Brain microvascular endothelial cell (primary cell): Measurements from ENCODE around the gene ZNF638.

Source experiments
- DNase-seq: peaks from one replicate; pipeline ENCODE4 v3.0.0-alpha.2; 2020
- H3K27ac ChIP-seq: fragments of 250-450 bp; sonication (Bioruptor Pico); 2 replicates; pipeline ENCODE4 v1.5.1; 2020; ENCODE audit warnings: mild to moderate bottlenecking, moderate library complexity
- H3K27me3 ChIP-seq: fragments of 250-450 bp; sonication (Bioruptor Pico); replicated peaks from 2 replicates; pipeline ENCODE4 v1.5.1; 2020; ENCODE audit warnings: mild to moderate bottlenecking
- H3K36me3 ChIP-seq: fragments of 250-450 bp; sonication (Bioruptor Pico); replicated peaks from 2 replicates; pipeline ENCODE4 v1.5.1; 2020; ENCODE audit warnings: mild to moderate bottlenecking
- H3K4me3 ChIP-seq: 2 replicates; pipeline ENCODE4 v1.5.1; 2011; ENCODE audit warnings: low read depth, mild to moderate bottlenecking, control low read depth, low read length, moderate library complexity
- in situ Hi-C: cut with HindIII; loops from 2 replicates; pipeline ENCODE4 v1.10.0; 2017; ENCODE audit warnings: low sequenced_read_pairs, low pct_ligation_motif_present
- TF ChIP-seq, protein P1 (sequence below): IDR thresholded peaks from 2 replicates; pipeline ENCODE4 v1.5.1; 2011; ENCODE audit warnings: low read depth, mild to moderate bottlenecking, moderate library complexity, low read length, control low read depth, inconsistent platforms; ENCODE audit errors: missing control alignments

ZNF638 gene, protein sequence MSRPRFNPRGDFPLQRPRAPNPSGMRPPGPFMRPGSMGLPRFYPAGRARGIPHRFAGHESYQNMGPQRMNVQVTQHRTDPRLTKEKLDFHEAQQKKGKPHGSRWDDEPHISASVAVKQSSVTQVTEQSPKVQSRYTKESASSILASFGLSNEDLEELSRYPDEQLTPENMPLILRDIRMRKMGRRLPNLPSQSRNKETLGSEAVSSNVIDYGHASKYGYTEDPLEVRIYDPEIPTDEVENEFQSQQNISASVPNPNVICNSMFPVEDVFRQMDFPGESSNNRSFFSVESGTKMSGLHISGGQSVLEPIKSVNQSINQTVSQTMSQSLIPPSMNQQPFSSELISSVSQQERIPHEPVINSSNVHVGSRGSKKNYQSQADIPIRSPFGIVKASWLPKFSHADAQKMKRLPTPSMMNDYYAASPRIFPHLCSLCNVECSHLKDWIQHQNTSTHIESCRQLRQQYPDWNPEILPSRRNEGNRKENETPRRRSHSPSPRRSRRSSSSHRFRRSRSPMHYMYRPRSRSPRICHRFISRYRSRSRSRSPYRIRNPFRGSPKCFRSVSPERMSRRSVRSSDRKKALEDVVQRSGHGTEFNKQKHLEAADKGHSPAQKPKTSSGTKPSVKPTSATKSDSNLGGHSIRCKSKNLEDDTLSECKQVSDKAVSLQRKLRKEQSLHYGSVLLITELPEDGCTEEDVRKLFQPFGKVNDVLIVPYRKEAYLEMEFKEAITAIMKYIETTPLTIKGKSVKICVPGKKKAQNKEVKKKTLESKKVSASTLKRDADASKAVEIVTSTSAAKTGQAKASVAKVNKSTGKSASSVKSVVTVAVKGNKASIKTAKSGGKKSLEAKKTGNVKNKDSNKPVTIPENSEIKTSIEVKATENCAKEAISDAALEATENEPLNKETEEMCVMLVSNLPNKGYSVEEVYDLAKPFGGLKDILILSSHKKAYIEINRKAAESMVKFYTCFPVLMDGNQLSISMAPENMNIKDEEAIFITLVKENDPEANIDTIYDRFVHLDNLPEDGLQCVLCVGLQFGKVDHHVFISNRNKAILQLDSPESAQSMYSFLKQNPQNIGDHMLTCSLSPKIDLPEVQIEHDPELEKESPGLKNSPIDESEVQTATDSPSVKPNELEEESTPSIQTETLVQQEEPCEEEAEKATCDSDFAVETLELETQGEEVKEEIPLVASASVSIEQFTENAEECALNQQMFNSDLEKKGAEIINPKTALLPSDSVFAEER (N-terminal part only)

DNA sequence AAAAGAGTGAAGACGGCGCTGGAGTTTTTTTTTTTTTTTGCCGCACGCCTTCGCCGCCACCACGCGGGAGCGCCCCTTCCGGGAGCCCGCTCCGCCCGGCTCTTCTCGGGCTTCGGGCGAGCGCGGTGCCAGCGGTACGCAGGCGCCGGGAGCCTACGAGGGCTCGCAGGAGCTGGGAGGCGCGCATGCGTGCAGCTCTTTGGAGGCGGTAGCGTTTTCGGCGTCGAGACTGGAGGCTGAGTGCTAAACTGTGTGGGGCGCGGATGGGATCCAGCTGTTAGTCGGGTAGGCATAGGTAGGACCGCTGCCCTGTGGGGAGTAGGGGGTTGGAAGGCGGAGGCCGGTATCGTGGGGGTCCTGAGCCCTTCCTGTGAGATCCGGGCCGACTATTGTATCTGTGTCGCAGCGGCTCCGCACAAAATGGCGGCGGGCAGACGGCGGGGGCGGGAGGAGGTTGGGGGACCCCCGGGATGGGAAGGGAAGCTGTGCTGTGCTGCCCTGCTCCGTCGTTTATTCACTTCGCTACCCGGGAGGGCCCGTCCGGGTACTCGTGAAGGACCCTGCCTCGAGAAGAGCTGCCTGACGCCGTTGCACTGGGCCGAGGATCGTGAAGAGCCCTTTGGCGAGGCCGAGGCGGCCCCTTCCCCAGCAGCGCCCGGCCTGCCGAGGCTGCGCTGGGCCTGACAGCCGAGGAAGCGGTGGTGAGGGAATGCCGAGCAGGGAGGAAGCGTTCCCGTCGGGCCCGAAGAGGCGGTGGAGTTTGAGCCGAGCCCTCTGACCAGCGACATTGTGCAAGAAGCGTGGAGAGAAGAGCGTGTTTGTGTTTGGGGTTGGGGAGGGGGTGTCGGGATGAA is at the start of gene ZNF638:
Gene ZNF638 (plus strand): TSS at position 202 of the 854 bp plus-strand sequence. CDS start 17,173 bp downstream, outside the sequence.
- H3K27me3 ChIP-seq, result no peaks in the 10 kb centered on the region
- TF ChIP-seq, protein P1, sequence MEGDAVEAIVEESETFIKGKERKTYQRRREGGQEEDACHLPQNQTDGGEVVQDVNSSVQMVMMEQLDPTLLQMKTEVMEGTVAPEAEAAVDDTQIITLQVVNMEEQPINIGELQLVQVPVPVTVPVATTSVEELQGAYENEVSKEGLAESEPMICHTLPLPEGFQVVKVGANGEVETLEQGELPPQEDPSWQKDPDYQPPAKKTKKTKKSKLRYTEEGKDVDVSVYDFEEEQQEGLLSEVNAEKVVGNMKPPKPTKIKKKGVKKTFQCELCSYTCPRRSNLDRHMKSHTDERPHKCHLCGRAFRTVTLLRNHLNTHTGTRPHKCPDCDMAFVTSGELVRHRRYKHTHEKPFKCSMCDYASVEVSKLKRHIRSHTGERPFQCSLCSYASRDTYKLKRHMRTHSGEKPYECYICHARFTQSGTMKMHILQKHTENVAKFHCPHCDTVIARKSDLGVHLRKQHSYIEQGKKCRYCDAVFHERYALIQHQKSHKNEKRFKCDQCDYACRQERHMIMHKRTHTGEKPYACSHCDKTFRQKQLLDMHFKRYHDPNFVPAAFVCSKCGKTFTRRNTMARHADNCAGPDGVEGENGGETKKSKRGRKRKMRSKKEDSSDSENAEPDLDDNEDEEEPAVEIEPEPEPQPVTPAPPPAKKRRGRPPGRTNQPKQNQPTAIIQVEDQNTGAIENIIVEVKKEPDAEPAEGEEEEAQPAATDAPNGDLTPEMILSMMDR, result peak; percentile 64
- H3K36me3 ChIP-seq, result no peaks in the 10 kb centered on the region
- peak within 1 kb of the TSS; percentile 96 for H3K4me3 ChIP-seq
- in situ Hi-C loops, result no loop called here
- peak; percentile 78 for DNase-seq
- peak within 1 kb of the TSS; percentile 89 for H3K27ac ChIP-seq

DNA sequence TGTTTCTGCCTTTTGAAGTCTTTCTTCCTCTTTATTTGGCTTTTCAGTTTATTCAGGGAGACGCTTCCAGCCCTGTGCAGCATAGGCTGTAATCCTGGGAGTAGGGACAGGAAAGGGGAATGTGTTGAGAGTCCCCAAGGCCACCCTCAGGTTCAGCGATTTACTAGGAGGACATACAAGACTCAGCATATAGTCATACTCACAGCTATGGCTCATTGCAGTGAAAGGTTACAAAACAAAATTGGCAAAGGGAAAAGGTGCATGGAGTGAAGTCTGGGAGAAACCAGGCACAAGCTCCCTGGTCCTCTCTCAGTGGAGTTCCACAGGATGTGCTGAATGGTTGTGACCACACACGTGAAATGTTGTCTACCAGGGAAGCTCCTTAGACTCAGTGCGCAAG is 49.6 kb upstream of the ZNF638 start:
- no peak for DNase-seq
- Histone ChIP-seq H3K27me3 (no peaks in the 10 kb centered on the region), H3K36me3 (no peaks in the 10 kb centered on the region), H3K27ac (no peak overlapping the region), H3K4me3 (no peak overlapping the region)
- in situ Hi-C loops, result no loop called here
- TF ChIP-seq, protein P1, result no peak

DNA sequence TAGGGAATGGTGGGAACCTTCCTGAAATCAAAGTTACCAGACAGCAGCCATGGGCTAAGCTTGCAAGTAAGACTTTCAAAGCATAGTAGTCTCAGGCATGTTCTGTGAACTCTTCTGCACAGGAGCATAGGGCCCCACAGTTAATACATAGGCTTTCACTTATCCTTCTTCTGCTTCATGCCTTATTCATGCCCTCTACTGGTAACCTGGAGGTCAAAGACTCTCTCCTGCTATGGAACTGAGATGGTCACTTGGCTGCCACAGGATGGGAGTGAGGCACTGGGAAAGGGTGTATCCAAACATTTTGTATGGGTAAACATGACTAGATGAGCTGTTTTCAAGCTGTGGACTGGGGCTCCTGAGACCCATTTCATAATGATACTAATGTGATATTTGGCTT is 49.1 kb upstream of the ZNF638 start:
- no peak overlapping the region for H3K27ac ChIP-seq
- no peaks in the 10 kb centered on the region for H3K36me3 ChIP-seq
- no peak for DNase-seq
- no peak overlapping the region for H3K4me3 ChIP-seq
- no peaks in the 10 kb centered on the region for H3K27me3 ChIP-seq
- in situ Hi-C loops, result no loop called here
- TF ChIP-seq, protein P1, result peak; percentile 30

DNA sequence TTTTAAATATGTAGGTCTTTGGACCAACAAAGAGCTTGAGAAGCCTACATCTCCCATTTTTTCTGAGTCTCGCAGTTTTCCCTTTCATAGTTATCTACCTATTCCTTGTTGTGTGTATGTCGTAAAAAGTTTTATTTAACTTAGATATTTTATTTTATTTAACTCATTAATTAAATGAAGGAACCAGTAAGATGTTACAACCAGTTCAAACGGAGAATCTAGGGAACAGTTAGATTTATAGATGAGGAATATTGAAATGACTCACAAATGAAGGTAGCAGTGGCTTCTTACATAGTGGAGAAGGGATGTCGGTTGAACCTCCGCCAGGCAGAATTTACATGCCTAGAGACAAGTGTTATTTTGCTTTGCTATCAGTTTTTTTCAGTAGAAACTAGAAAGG is 48.5 kb upstream of the ZNF638 start:
- H3K36me3 ChIP-seq, result no peaks in the 10 kb centered on the region
- TF ChIP-seq, protein P1, result no peak
- H3K27me3 ChIP-seq, result no peaks in the 10 kb centered on the region
- in situ Hi-C loops, result no loop called here
- H3K4me3 ChIP-seq, result no peak overlapping the region
- no peak for DNase-seq
- H3K27ac ChIP-seq, result no peak overlapping the region

DNA sequence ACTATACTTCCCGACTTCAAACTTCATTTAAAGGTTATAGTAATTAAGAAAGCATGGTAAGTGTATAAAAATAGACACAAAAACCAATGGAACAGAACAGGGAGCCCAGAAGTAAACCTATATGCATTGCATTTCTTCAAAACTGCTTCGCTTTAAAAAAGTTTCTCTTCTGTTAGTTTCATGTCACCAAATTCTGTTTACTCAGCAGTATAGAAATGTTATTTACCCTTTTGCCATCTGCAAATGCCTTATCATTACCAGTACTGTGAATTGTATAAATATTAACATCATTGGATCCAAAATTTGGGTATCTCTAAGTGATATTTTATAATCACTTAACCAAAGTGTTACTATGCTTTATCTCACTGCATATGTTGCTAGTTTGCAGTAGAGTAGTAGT is 45.9 kb upstream of the ZNF638 start:
- H3K27ac ChIP-seq, result no peak overlapping the region
- in situ Hi-C loops, result no loop called here
- no peaks in the 10 kb centered on the region for H3K36me3 ChIP-seq
- TF ChIP-seq, protein P1, result no peak
- H3K4me3 ChIP-seq, result no peak overlapping the region
- no peak for DNase-seq
- no peaks in the 10 kb centered on the region for H3K27me3 ChIP-seq
